ENCODE measurements around the gene MAPKAPK3. TPM values are rescaled to one million over a fixed set of nuclear protein-coding genes. Genes with fewer than 3 reads are reported as not detected.

The MAPKAPK3 gene
- total and polyA plus RNA-seq, 2 donors (not counting 3 experiments of a cell fraction or from before 2014, with no cell fraction given): 21.3 to 30.5 TPM

- H3K4me2 ChIP-seq (ENCODE audit: insufficient read depth, low read length): no peak overlapping the region
- FAIRE-seq (no peak), DNase-seq (ENCODE audit: low read depth, low spot score) (no peak)
- H4K20me1 ChIP-seq (replicated peaks; ENCODE audit: control insufficient read depth, extremely low read depth, insufficient read depth, low read length): no peaks in the 10 kb centered on the region
- peaks cover 0 to 6% of the 10 kb centered on the region in 2 experiments for H3K36me3 ChIP-seq (ENCODE audit: control insufficient read depth in 2 of 2, extremely low read depth in 1 of 2, insufficient read depth in 2 of 2, low read length in 2 of 2)
- TF ChIP-seq POLR2A (IDR thresholded peaks at IDR 0.05; ENCODE audit: low read depth, low read length): no peak
- TF ChIP-seq GATA2 (IDR thresholded peaks at IDR 0.05; ENCODE audit: insufficient read depth, insufficient read length, low read depth, low read length): no peak
- TF ChIP-seq MAX (IDR thresholded peaks at IDR 0.05; ENCODE audit: insufficient read depth, insufficient read length): no peak
- TF ChIP-seq JUN (IDR thresholded peaks at IDR 0.05; ENCODE audit: borderline replicate concordance, insufficient read depth, insufficient read length, low read depth): no peak
- no peak for TF ChIP-seq MYC (IDR thresholded peaks at IDR 0.05; ENCODE audit: low read depth, low read length)
- TF ChIP-seq POLR2AphosphoS5 (IDR thresholded peaks at IDR 0.05; ENCODE audit: insufficient read depth, low read depth, low read length): no peak
- POLR2A ChIA-PET: no interaction called here
- no peaks in the 10 kb centered on the region for H3K9me3 ChIP-seq (replicated peaks; ENCODE audit: control insufficient read depth, insufficient read depth, low read length)
- H3K4me1 ChIP-seq (ENCODE audit: control insufficient read depth, extremely low read depth, insufficient read depth, low read length): peaks cover 13% of the 10 kb centered on the region
- no peaks in the 10 kb centered on the region for H3K79me2 ChIP-seq (ENCODE audit: control insufficient read depth, insufficient read depth, low read length)
- intact Hi-C loops (cut with micrococcal nuclease): no loop called here
- H3K9me1 ChIP-seq (replicated peaks; ENCODE audit: control insufficient read depth, extremely low read depth, insufficient read depth, low read length): no peaks in the 10 kb centered on the region
- no peak overlapping the region for H3K9ac ChIP-seq (replicated peaks; ENCODE audit: extremely low read depth, insufficient read depth, low read length)
- BruUV-seq (replicated peaks): no TSS peak
- no peak overlapping the region for H2AFZ ChIP-seq (ENCODE audit: low read depth, low read length)
- no peak overlapping the region for H3K27ac ChIP-seq (ENCODE audit: insufficient read depth, low read depth, low read length)
- dilution Hi-C loops (cut with MboI; ENCODE audit: extremely low pct_ligation_motif_present, low sequenced_read_pairs): no loop called here
- no peak overlapping the region for H3K4me3 ChIP-seq (replicated peaks in 1 of 3; ENCODE audit: insufficient read depth in 1 of 3, low read depth in 1 of 3, low read length in 3 of 3)
- CTCF ChIA-PET: interaction anchor here (1.5 kb wide), 1 partner anchor 35 kb away, joined by 4 read pairs; no protein-coding TSS in a partner anchor
- no peaks in the 10 kb centered on the region for H3K27me3 ChIP-seq (ENCODE audit: control insufficient read depth in 2 of 2, insufficient read depth in 2 of 2, low read length in 2 of 2)
Observed at GRCh38 chr3:50607271-50608091, 9.5 kb upstream of the MAPKAPK3 start.

- ChIA-PET CTCF (interaction anchor here (1.5 kb wide), 1 partner anchor 36 kb away, joined by 4 read pairs; no protein-coding TSS in a partner anchor), POLR2A (no interaction called here)
- H4K20me1 ChIP-seq (replicated peaks; ENCODE audit: control insufficient read depth, extremely low read depth, insufficient read depth, low read length): no peaks in the 10 kb centered on the region
- no peak overlapping the region for H3K27ac ChIP-seq (ENCODE audit: insufficient read depth, low read depth, low read length)
- H3K79me2 ChIP-seq (ENCODE audit: control insufficient read depth, insufficient read depth, low read length): no peaks in the 10 kb centered on the region
- dilution Hi-C loops (cut with MboI; ENCODE audit: extremely low pct_ligation_motif_present, low sequenced_read_pairs): no loop called here
- no peaks in the 10 kb centered on the region for H3K27me3 ChIP-seq (ENCODE audit: control insufficient read depth in 2 of 2, insufficient read depth in 2 of 2, low read length in 2 of 2)
- no peak for TF ChIP-seq MAX (IDR thresholded peaks at IDR 0.05; ENCODE audit: insufficient read depth, insufficient read length)
- no peak overlapping the region for H3K9ac ChIP-seq (replicated peaks; ENCODE audit: extremely low read depth, insufficient read depth, low read length)
- no peaks in the 10 kb centered on the region for H3K9me3 ChIP-seq (replicated peaks; ENCODE audit: control insufficient read depth, insufficient read depth, low read length)
- no peak overlapping the region for H3K4me2 ChIP-seq (ENCODE audit: insufficient read depth, low read length)
- FAIRE-seq: no peak
- intact Hi-C loops (cut with micrococcal nuclease): no loop called here
- H3K4me1 ChIP-seq (ENCODE audit: control insufficient read depth, extremely low read depth, insufficient read depth, low read length): peaks cover 14% of the 10 kb centered on the region
- peaks cover 0 to 6% of the 10 kb centered on the region in 2 experiments for H3K36me3 ChIP-seq (ENCODE audit: control insufficient read depth in 2 of 2, extremely low read depth in 1 of 2, insufficient read depth in 2 of 2, low read length in 2 of 2)
- DNase-seq (ENCODE audit: low read depth, low spot score): no peak
- no peak overlapping the region for H2AFZ ChIP-seq (ENCODE audit: low read depth, low read length)
- H3K9me1 ChIP-seq (replicated peaks; ENCODE audit: control insufficient read depth, extremely low read depth, insufficient read depth, low read length): no peaks in the 10 kb centered on the region
- H3K4me3 ChIP-seq (replicated peaks in 1 of 3; ENCODE audit: insufficient read depth in 1 of 3, low read depth in 1 of 3, low read length in 3 of 3): no peak overlapping the region
- BruUV-seq (replicated peaks): no TSS peak
Observed at GRCh38 chr3:50608278-50608677, 8.7 kb upstream of the MAPKAPK3 start.

All from endothelial cell of umbilical vein (primary cell).